Neural cell (in vitro differentiated cells): Measurements from ENCODE around the gene DGLUCY. TPM values are rescaled to one million over a fixed set of nuclear protein-coding genes. Genes with fewer than 3 reads are reported as not detected.

Experiments
- H2AFZ ChIP-seq: fragments of 200-600, 300-800 bp; sonication (generic), shearing (Covaris generic); 2 replicates; pipeline ENCODE4 v1.6.0; 2014; ENCODE audit warnings: low read depth, mild to moderate bottlenecking, antibody characterized with exemption, low read length, moderate library complexity
- H3F3A ChIP-seq: fragments of 200-600 bp; shearing (Covaris generic); 2 replicates; pipeline ENCODE4 v1.6.1; 2016; ENCODE audit warnings: mild to moderate bottlenecking, moderate library complexity, mixed read lengths, antibody characterized with exemption, low read length; ENCODE audit not compliant: insufficient read depth, poor library complexity, severe bottlenecking
- H3K27ac ChIP-seq: fragments of 200-600, 300-800 bp; sonication (generic), shearing (Covaris generic); 2 replicates; pipeline ENCODE4 v1.5.1; 2014; ENCODE audit warnings: mild to moderate bottlenecking, low read length, moderate library complexity
- H3K27me3 ChIP-seq: fragments of 300-800, 200-600 bp; sonication (generic), shearing (Covaris generic); 2 replicates; pipeline ENCODE4 v1.6.0; 2014; ENCODE audit warnings: mild to moderate bottlenecking, low read depth, low read length, moderate library complexity; ENCODE audit not compliant: insufficient read depth
- H3K36me3 ChIP-seq: fragments of 300-800, 200-600 bp; sonication (generic), shearing (Covaris generic); 2 replicates; pipeline ENCODE4 v1.5.1; 2014; ENCODE audit warnings: mild to moderate bottlenecking, antibody characterized with exemption, low read length, moderate library complexity; ENCODE audit not compliant: insufficient read depth
- H3K4me2 ChIP-seq: fragments of 300-800, 200-600 bp; sonication (generic), shearing (Covaris generic); 2 replicates; pipeline ENCODE4 v1.6.0; 2014; ENCODE audit warnings: mild to moderate bottlenecking, low read length
- H3K4me3 ChIP-seq: fragments of 300-800, 200-600 bp; sonication (generic), shearing (Covaris generic); 2 replicates; pipeline ENCODE4 v1.5.1; 2014; ENCODE audit warnings: mild to moderate bottlenecking, low read length, moderate library complexity
- H3K79me2 ChIP-seq: fragments of 200-600 bp; shearing (Covaris generic); replicated peaks from 2 replicates; pipeline ENCODE4 v1.6.0; 2014; ENCODE audit warnings: mild to moderate bottlenecking, low read length, moderate library complexity; ENCODE audit not compliant: insufficient read depth
- H3K9ac ChIP-seq: fragments of 300-800, 200-600 bp; sonication (generic), shearing (Covaris generic); 2 replicates; pipeline ENCODE4 v1.6.1; 2016; ENCODE audit warnings: mild to moderate bottlenecking, low read length, mixed read lengths
- H3K9me2 ChIP-seq: fragments of 200-600 bp; shearing (Covaris generic); 2 replicates; pipeline ENCODE4 v1.6.1; 2016; ENCODE audit warnings: mild to moderate bottlenecking, low read length, mixed read lengths; ENCODE audit not compliant: insufficient read depth
- H3K9me3 ChIP-seq: fragments of 200-600, 300-800 bp; sonication (generic), shearing (Covaris generic); 2 replicates; pipeline ENCODE4 v1.6.1; 2016; ENCODE audit warnings: mild to moderate bottlenecking, mixed run types, low read length, moderate library complexity, mixed read lengths
- H4K20me1 ChIP-seq: fragments of 200-600 bp; shearing (Covaris generic); 2 replicates; pipeline ENCODE4 v1.6.1; 2016; ENCODE audit warnings: mild to moderate bottlenecking, mixed run types; ENCODE audit not compliant: insufficient read depth
- CTCF ChIP-seq: fragments of 450-650 bp; IDR thresholded peaks from 2 replicates; pipeline ENCODE4 v1.5.1; 2014; ENCODE audit warnings: antibody characterized with exemption, mild to moderate bottlenecking, moderate library complexity; ENCODE audit not compliant: poor library complexity, severe bottlenecking
- EP300 ChIP-seq: fragments of 450-650 bp; conservative IDR thresholded peaks from 2 replicates; pipeline ENCODE4 v1.6.1; 2014; ENCODE audit warnings: antibody characterized with exemption, mild to moderate bottlenecking, moderate library complexity; ENCODE audit not compliant: poor library complexity, severe bottlenecking
- EZH2 ChIP-seq: fragments of 200-600, 300-800 bp; shearing (Covaris generic), sonication (generic); IDR thresholded peaks from 2 replicates; pipeline ENCODE4 v1.6.1; 2014; ENCODE audit warnings: antibody characterized with exemption, low read length, borderline replicate concordance, mild to moderate bottlenecking; ENCODE audit not compliant: insufficient read depth, poor library complexity, severe bottlenecking
- MXI1 ChIP-seq: fragments of 450-650 bp; conservative IDR thresholded peaks from 2 replicates; pipeline ENCODE4 v1.6.1; 2014; ENCODE audit warnings: antibody characterized with exemption, mild to moderate bottlenecking; ENCODE audit not compliant: poor library complexity, severe bottlenecking
- POLR2AphosphoS5 ChIP-seq: IDR thresholded peaks from 2 replicates; pipeline ENCODE4 v1.6.1; 2012
- RAD21 ChIP-seq: fragments of 450-650 bp; conservative IDR thresholded peaks from 2 replicates; pipeline ENCODE4 v1.6.1; 2014; ENCODE audit warnings: antibody characterized with exemption, mild to moderate bottlenecking, moderate library complexity
- SMC3 ChIP-seq: fragments of 450-650 bp; conservative IDR thresholded peaks from 2 replicates; pipeline ENCODE4 v1.6.1; 2014; ENCODE audit warnings: antibody characterized with exemption, mild to moderate bottlenecking, moderate library complexity; ENCODE audit not compliant: poor library complexity
- TAF1 ChIP-seq: IDR thresholded peaks from 2 replicates; pipeline ENCODE4 v1.6.1; 2012; ENCODE audit warnings: low read depth
- polyA plus RNA-seq: library from polyadenylated mRNA; depleted of rRNA; stranded (reverse); fragments of >200 nt; gene quantifications from 2 replicates; pipeline ENCODE4 v1.2.3, GENCODE V29; 2014
- TF ChIP-seq, protein P1 (sequence below): IDR thresholded peaks from 2 replicates; pipeline ENCODE4 v1.6.1; 2012; ENCODE audit warnings: borderline replicate concordance

Gene DGLUCY
- polyA plus RNA-seq, 1 donor from 2014 or later = 30.5 TPM

GRCh38 chr14:91129261-91129660 is 15.4 kb downstream of the DGLUCY start:
- Histone ChIP-seq H3K4me2 (no peak overlapping the region), H3K9ac (no peak overlapping the region), H3F3A (no peaks in the 10 kb centered on the region), H3K27me3 (no peaks in the 10 kb centered on the region), H3K79me2 (no peaks in the 10 kb centered on the region), H3K9me2 (no peaks in the 10 kb centered on the region), H3K27ac (no peak overlapping the region), H3K4me3 (no peak overlapping the region), H2AFZ (no peak overlapping the region), H4K20me1 (no peaks in the 10 kb centered on the region), H3K36me3 (no peaks in the 10 kb centered on the region), H3K9me3 (no peaks in the 10 kb centered on the region)
- no peak for TF ChIP-seq RAD21
- no peak for TF ChIP-seq EZH2
- TF ChIP-seq TAF1 = no peak
- no peak for TF ChIP-seq SMC3

DNA sequence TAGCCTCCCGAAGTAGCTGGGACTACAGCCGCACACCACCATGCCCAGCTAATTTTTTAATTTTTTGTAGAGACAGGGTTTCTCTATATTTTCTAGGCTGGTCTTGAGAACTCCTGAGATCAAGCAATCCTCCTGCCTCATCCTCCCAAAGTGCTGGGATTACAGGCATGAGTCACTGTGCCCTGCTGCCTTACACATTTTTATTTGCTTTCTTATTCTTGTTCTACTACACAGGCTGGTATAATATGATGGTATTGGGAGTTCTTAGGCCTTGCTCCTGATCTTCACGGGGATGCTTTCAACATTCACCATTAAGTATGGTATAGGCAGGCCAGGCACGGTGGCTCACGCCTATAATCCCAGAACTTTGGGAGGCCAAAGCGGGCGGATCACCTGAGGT is 21.2 kb downstream of the DGLUCY start:
- Histone ChIP-seq H3K27ac (no peak overlapping the region), H3K79me2 (no peaks in the 10 kb centered on the region), H3F3A (no peaks in the 10 kb centered on the region), H3K36me3 (no peaks in the 10 kb centered on the region), H3K27me3 (no peaks in the 10 kb centered on the region), H3K9me3 (no peaks in the 10 kb centered on the region), H4K20me1 (no peaks in the 10 kb centered on the region), H3K9ac (no peak overlapping the region), H3K4me2 (no peak overlapping the region), H2AFZ (no peak overlapping the region), H3K4me3 (no peak overlapping the region), H3K9me2 (no peaks in the 10 kb centered on the region)
- TF ChIP-seq TAF1 (no peak), EZH2 (no peak), MXI1 (no peak), CTCF (no peak), SMC3 (no peak), POLR2AphosphoS5 (no peak), EP300 (no peak), RAD21 (no peak)
- TF ChIP-seq, protein P1, sequence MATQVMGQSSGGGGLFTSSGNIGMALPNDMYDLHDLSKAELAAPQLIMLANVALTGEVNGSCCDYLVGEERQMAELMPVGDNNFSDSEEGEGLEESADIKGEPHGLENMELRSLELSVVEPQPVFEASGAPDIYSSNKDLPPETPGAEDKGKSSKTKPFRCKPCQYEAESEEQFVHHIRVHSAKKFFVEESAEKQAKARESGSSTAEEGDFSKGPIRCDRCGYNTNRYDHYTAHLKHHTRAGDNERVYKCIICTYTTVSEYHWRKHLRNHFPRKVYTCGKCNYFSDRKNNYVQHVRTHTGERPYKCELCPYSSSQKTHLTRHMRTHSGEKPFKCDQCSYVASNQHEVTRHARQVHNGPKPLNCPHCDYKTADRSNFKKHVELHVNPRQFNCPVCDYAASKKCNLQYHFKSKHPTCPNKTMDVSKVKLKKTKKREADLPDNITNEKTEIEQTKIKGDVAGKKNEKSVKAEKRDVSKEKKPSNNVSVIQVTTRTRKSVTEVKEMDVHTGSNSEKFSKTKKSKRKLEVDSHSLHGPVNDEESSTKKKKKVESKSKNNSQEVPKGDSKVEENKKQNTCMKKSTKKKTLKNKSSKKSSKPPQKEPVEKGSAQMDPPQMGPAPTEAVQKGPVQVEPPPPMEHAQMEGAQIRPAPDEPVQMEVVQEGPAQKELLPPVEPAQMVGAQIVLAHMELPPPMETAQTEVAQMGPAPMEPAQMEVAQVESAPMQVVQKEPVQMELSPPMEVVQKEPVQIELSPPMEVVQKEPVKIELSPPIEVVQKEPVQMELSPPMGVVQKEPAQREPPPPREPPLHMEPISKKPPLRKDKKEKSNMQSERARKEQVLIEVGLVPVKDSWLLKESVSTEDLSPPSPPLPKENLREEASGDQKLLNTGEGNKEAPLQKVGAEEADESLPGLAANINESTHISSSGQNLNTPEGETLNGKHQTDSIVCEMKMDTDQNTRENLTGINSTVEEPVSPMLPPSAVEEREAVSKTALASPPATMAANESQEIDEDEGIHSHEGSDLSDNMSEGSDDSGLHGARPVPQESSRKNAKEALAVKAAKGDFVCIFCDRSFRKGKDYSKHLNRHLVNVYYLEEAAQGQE = no peak
